GM19035 (cell line): Measurements from ENCODE around the gene KCNMA1.

ENCODE experiments used
- ATAC-seq: cut with Tn5 transposase; IDR thresholded peaks from one replicate; pipeline ENCODE4 v1.9.1; 2021; ENCODE audit not compliant: unreplicated experiment

Gene KCNMA1

DNA sequence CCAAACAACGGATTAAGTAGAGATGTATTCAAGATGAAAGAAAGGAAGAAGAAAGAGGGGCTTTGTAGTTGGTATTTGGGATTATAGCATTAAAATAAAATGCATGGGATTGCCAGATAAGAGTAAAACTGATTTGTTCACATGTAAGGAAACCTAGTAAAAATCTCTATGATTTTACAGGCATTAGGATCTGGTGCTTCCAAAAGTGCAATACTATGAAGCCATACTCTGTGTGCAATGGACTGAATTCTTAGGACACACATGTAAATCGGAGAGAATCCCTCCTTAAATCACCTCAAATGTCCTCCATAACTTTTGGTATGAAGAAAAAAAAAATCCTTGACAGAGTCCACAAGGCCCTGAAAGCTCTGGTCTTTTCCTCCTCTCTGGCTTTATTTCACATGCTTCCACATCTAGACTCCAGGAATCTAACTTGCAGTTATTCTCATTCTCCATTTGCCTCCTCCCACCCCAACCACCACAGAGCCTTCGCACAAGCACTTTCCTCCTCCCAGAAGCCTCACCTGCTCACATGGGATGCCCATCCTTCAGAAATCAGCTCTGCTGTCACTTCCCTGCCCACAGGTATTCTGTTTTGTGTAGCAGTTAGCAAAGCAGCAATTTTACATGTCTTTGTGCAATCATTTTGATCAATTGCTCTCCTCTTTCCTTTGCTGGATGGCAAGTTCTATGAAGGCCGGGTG lies 378.3 kb downstream of the KCNMA1 start:
- no peak for ATAC-seq

DNA sequence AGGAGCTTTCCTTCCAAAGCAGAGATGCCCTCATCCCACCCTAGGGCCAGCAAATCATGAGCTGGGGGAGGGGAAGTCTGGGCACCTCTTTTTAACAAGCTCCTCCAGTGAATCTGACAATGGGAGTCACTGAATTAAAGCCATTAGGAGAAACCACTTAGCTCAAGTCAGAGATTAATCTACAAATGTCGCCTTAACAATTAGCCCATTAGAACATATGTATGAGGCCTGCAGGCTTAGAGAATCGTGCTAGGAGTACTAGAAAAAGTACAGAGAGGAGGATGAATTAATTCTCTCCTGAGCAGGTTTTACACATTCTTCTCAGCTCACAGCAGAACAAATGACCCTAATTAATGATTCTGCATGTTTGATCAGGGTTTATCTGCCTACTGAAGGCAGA lies 381.3 kb downstream of the KCNMA1 start:
- no peak for ATAC-seq

DNA sequence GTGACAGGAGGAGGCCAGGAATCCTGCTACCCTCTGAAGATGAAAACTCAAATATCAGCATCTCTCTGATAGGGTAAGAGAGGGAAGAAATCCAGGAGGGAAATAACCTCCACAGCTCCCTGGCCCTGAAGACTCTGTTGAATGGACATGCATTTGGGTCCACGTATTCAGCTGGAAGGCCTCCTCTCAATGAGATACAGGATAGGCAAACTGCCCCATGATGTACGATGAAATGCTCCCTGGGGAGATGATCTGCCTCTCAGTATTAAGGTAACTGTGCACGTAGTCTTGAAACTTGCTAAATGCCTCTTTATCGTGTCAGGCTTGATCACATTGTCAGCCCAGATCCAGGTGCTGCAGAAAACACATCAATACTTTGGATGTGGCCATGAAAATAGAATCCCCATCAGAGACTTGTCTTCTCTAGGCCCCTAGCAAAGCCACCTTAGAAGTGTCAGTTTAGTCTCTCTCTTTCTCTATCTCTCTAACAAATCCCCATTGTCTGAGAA lies 384.0 kb downstream of the KCNMA1 start:
- no peak for ATAC-seq

DNA sequence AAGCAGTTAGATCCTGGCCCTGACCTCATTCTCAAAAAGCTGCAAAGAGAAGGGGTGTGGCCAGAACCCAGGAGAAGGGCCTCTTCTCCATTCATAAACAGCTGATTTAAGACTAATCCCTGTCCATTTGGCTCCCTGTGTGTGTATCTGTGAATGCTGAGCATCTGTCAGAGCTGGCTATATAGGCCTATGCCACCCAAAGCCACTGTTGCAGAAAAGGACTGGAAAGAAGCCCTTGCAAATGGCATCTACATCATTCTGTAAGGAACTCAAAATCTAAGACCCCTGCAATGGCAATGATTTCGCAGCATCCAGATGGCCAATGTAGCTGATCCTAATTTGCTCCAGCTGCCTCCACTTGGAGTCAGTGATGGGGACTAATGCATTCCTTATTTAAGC lies 384.5 kb downstream of the KCNMA1 start:
- no peak for ATAC-seq

DNA sequence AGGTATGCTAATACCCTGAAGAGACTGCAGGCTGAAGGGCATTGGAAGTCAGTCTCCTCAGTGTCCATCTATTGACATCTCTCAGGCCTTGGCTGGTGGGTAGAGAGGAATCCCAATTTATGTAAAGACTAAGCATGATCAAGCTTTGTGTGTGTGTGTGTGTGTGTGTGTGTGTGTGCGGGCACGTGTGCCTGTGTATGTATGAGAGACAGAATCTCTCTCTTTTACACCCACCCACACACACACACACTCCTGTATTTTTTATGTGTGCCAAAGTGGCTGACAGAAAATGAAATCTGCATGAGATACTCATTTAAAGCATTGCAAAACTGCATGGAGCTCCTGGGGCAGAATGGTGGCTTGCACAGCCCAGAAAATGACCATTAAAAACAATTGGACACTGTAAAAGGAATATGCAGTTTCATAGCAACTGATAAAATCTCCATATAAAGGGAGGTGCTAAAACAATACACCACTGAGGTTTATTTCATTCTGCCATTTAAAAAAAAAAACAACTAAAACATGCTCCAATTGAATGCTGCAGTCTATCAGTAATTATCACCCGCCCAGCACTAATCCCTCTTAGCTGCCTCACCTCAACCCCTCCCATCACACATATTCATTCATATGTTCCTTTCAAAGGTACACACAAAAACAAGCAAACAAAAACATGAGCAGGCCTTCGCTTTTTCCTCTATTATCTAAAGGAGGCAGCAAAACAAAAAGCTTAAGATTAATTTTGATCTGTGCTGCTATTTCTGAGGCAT lies 385.0 kb downstream of the KCNMA1 start:
- ATAC-seq: no peak

DNA sequence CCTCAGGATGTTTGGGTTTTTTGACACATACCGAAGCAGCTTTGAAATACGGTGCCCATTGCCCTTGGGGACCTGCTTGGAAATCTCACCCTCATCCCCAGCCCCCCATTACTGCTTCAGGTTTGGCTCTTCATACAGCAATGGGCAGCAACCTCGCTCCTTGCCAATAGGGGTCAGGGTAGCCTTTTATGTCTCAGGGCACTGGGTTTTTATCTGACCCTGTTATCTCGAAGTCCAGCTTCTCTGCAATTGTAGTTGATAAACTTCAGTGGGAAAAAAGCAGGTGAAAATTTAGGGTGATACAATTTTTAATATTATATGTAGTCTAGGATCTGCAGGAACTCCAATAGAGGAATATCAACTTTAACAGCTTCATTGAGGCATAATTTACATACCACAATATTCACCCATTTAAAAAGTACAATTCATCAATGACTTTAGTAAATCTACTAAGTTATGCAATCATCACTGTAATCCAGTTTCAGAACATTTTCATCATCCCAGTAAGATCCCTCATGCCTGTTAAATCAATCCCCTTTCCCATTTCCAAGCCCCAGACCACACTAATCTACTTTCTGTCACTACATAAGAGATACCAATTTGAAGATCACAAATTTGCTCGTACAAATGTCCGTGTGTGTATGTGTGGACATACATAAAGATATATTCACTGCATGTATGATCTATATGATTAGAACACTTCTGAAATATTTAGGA lies 386.2 kb downstream of the KCNMA1 start:
- no peak for ATAC-seq

DNA sequence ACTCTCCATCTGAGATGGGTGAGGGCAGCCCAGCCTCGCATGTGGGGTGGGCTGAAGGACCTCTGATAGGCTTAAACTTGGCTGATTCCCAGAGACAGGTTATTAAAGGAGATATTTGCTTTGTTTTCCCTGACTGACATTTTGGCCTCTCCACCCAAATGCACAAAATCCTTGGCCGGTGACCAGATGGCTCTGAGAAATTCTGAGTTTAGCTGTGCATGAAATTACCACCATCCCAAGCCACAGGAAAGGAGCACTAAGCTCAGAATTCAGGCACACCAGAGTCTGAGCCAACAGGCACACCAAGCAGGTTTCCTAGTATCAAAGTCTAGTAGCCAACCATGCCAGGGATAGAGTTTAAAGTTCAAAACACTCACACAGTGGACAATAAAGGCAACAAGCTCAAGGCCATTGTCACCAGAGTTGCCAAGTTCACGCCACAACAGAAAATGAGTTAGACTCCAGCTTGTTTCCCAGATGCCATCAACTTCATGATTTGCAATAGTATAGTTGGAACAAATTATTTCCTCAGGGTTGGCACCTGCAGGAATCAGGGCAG lies 387.6 kb downstream of the KCNMA1 start:
- no peak for ATAC-seq

DNA sequence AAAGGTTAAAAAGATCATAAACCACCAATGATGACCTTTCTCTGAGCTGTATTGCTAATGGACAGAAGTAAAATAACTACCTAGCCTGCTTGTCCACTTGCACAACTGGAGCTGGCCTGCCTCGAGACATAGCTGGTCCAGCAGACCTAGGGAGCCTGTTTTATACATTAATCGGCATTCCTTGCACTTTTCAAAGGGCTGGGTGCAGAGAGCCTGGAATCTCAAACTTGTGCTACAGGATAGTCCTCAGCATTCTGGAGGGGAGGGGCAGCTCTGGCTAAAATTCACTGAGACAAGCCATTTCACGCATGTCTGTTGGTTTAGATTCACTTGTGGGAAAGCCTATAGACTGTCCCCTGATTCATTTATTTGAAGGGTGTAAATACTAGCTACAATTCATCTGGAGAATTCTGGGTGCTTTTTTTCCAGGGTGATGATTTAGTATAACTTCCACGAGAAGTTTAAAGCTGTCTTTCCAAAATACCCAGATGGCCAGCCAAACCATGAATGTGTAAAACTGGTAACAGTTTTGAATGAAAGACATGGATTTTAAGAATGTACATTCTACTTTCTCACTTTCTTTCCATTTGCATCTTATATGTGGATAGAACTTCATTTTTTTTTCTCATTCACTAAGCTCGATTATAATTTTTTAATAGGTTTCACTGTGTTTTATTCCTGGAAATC lies 389.4 kb downstream of the KCNMA1 start:
- ATAC-seq: no peak

DNA sequence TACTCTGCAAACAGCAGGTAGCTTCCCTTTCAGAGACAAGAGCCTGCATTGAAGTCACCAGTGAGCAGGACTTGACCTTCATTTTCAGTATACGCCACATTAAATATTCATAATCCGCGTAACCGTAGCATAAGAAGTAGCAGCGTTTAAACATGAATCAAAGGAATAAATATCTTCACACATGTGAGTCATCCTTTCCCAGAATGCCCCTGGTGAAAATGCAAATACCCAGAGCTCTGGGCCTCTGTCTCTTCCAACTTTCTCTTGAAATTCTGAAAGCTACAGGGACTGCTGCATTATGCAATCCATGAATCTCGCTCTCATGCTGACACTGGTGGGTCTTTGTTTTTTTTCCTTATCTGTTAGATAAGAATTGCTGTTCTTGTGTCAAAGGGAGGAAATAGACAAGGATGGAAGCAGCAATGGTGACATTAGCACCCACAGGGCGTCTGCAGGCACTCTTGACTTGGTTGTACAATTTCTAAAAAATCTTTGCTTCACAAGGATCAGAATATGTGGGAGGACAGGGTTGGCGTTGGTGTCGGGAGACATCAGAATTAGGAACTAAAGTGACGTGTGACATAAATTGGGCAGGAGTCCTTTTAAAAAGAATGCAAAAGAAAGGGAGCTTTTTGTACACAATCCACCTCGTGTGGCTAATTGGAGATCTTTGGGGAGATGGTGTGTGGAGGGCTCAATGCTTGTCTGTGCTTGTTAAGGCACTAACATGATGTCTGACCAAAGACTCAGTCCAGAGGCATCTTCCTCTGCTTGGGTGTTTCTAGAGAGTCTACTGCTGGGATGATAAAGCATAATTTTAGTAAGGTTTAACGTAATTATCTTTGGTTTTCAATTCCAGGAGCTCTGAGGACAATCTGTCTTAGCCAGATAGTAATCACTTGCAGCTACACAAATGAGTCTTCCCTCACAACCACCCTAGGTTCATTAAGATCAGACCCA lies 390.3 kb downstream of the KCNMA1 start:
- no peak for ATAC-seq

DNA sequence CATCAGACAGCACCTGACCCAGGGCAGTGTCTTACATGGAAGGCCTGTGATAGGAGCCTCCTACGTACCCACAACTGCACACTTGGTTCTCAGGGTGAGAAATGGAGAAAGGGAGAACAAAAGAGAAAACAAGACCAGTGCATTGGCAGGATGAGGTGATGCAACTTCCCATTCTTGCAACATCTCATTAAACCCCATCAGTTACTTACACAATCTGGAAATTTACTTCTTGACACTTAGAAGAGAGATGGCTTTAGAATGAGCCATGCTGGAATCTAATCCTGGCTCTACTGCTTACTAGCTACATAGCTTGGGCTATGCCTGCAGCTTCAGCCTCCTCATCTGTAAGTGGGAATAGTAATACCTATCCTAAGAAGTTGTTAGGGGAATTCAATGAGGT lies 391.7 kb downstream of the KCNMA1 start:
- no peak for ATAC-seq

DNA sequence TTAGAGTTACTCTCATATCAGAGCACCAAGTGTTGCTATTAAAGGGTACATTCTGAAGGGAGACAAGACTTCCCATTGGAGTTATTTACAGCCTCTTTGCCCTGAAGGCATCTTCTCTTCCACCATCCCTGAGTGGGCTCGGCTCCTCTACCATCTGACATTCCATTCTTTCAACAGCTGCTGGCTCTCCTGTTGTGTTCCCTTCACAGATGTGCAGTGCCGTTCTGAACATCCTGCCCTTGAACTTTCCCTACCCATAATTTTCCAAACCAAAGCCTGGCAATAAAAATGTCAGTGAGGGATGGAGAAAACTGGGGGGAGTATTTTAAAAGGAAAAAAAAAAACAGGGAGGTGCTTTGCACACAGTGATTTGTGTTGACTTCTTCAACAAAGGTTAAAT lies 392.9 kb downstream of the KCNMA1 start:
- no peak for ATAC-seq

DNA sequence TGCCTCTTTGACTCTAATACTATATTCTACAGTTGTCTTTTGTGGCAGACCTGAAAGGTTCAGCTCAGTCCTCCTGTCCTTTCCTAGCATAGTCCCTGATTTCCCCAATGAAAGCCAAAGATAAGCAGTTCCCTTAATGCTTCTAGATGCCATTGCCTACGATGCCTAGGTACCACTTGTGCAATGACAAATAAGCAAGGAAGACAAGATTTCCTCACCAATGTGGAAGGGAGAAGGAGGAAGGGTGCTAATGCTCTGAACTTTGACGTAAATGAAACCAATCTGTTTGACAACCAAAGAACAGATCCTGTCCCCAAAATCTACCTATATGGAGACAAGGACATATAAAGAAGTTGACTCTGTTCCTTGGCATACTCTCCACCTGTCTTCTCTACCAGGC lies 393.3 kb downstream of the KCNMA1 start:
- ATAC-seq: no peak

DNA sequence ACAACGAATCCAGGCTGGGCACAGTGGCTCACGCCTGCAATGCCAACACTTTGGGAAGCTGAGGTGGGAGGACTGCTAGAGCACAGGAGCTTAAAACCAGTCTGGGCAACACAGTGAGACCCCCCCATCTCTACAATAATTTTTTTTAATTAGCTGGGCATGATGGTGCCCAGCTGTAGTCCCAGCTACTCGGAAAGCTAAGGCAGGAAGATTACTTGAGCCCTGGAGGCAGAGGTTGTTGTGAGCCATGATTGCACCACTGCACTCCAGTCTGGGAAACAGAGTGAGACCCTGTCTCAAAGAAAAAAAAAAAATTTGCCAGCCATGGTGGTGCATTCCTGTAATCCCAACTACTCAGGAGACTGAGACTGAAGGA lies 396.3 kb downstream of the KCNMA1 start:
- ATAC-seq: no peak

DNA sequence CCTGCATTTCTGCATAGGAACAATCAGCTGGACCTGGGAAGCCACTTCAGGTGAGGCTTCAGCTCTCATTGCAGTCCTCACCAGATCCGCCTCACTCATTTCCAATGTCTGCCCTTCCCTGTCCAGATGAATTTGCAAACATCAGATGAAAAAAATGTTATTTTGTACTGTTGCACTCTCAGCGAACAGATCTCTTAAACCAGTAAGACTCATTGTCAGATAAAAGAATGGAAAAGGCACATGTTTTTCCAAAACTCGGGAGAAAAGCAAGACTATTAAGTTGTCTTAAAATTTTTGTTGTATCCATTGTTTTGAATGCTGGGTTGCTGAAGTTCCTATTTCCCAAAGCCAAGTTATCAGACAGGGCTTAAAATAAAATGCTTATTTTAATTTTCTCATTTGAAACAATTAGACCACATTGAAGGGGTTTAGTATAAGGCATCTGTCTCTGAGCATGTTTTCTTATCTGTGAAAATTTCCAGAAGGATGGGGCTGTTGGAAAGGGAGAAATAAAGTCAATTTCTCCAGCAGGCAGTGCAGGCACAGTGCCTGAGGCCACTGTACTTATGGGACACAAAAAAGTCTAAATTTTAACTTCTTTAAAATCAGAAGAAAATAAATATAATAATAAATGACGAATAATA lies 396.8 kb downstream of the KCNMA1 start:
- no peak for ATAC-seq

DNA sequence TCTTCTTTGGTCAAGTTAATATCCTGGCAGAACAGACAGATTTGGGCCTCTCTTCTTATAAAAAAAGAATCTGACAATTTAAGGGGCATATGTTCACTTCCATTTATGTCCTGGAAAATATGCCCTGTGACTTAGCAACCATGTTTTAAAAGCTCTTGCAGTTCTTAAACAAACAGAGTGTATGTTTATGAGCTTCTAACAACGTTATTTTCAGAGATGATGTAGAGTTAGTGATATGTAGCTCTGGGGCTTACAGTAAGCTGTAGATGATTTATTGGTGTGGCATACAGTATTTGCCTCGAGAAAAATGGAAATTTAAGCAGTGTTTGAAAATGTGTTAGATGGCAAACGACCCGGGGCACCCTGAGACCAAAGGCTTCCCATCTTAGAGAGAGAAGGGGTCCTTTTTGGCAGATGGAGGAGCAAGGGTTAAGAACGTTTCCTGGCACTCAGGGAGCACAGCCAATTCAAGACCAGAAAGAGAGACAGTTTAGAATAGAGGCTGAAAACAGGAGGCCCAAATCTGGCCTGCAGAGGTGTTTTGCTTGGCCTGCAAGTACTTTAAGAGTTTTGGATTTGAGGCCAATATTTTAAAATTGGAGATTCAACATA lies 397.5 kb downstream of the KCNMA1 start:
- no peak for ATAC-seq

DNA sequence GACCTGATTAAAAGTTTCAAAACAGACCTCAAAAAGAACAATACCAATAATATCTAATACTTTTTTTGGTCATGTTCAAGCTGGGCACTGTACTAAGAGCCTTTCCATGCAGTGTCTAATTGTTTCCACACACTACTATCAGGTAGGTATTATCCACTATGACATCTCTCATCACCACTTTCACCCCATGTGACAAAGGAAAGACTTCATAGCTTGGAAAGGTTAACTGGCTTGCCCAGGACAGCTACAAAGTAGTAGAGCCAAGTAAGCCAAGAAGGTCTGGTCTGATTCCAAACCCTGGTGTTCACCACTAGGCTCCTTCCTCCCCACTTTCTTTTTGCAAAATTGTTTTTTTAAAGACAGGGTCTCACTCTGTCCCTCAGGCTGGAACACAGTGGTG lies 400.5 kb downstream of the KCNMA1 start:
- no peak for ATAC-seq

DNA sequence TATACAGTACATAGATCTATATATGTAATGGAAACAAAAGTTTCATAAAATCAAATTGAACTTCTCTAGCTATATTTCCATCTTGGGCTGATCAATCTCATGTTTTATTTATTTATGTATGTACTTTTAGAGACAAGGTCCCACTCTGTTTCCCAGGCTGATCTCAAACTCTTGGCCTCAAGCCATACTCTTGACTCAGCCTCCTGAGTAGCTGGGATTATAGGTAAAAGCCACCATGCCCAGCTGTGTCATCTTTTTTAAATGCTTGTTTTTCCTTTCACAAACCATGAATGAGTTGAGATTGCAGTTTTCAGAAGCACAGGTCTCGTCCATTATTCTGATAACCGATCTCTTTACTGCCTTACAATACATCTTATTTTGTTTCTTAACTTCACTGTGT lies 400.9 kb downstream of the KCNMA1 start:
- no peak for ATAC-seq

DNA sequence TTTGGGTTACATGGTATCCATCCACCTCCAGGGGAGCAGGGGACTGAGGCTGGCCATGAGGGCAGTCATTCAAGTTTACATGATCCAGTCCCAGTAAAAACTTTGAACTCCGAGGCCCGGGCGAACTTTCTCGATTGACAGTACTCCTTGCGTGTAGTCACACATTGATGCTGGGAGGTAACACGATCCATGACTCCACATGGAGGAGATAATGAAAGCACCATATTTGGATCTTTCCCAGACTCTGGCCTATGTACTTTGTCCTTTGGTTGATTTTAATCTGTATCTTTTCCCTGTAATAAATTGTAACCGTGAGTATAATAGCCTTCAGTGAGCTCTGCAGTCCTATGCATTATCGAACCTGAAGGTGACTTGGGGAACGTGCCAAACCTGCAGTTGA lies 401.6 kb downstream of the KCNMA1 start:
- ATAC-seq: no peak

DNA sequence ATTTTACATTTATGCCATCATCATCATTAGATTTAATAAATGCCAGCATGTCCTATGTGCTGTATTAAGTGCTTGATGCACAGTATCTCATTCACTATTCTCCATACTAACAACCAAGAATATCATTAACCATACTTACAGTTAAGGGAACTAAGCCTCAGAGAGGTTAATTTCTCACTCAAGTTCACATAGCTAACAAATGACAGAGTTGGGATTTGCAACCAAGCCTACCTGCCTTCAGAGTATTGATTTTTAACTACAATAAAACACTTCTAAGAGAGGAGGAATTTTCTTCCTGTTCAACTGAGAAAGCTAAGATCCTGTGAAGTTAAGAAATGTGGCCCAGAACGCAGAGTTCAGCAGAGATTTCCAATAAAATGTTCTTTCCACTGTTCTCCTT lies 403.0 kb downstream of the KCNMA1 start:
- ATAC-seq: no peak
